AG09319 (cell line): Measurements from ENCODE around the gene LRGUK.

Experiments
- DNase-seq: peaks from one replicate; pipeline ENCODE4 v3.0.0-alpha.2; 2010; ENCODE audit warnings: low read depth; ENCODE audit errors: extremely low read depth
- TF ChIP-seq, protein P1 (sequence below): IDR thresholded peaks from 2 replicates; pipeline ENCODE4 v1.5.1; 2011; ENCODE audit warnings: low read depth, mild to moderate bottlenecking, inconsistent platforms, low read length, moderate library complexity

Gene LRGUK

GRCh38 chr7:134311807-134312206 is 184.7 kb downstream of the LRGUK start:
- TF ChIP-seq, protein P1, sequence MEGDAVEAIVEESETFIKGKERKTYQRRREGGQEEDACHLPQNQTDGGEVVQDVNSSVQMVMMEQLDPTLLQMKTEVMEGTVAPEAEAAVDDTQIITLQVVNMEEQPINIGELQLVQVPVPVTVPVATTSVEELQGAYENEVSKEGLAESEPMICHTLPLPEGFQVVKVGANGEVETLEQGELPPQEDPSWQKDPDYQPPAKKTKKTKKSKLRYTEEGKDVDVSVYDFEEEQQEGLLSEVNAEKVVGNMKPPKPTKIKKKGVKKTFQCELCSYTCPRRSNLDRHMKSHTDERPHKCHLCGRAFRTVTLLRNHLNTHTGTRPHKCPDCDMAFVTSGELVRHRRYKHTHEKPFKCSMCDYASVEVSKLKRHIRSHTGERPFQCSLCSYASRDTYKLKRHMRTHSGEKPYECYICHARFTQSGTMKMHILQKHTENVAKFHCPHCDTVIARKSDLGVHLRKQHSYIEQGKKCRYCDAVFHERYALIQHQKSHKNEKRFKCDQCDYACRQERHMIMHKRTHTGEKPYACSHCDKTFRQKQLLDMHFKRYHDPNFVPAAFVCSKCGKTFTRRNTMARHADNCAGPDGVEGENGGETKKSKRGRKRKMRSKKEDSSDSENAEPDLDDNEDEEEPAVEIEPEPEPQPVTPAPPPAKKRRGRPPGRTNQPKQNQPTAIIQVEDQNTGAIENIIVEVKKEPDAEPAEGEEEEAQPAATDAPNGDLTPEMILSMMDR = no peak
- DNase-seq = no peak

GRCh38 chr7:134312717-134313116 is 185.6 kb downstream of the LRGUK start:
- TF ChIP-seq, protein P1 = no peak
- no peak for DNase-seq

DNA sequence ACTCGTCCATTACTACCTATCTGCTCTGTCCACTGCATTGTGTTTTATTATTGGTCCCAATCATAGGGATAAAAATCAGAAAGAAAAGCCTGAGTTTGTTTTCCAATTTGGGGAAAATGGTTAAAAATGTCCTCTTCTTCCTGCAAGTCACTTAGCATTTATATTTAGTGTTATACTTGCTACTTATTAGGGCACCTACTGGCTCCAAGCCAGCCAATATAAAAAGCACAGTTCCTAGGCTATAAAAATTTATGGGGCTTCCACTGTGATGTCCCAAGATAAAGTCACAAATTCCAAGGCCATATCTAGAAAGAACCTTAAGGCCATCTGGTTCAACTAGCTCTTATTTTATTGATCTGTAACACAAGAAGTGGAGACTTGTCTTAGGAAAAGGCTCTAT is 186.4 kb downstream of the LRGUK start:
- no peak for DNase-seq
- TF ChIP-seq, protein P1 = no peak
